GM12864 (cell line): Measurements from ENCODE around the gene NUP50.
A peak's percentile ranks its signal among the peaks of the same experiment; 100 is the strongest.

Experiments
- DNase-seq: peaks from one replicate; pipeline ENCODE4 v3.0.0-alpha.2; 2011; ENCODE audit warnings: low read depth
- H3K4me3 ChIP-seq: 2 replicates; pipeline ENCODE4 v1.5.1; 2011; ENCODE audit warnings: mild to moderate bottlenecking, low read depth, low read length, control low read depth
- TF ChIP-seq, protein P1 (sequence below): IDR thresholded peaks from 2 replicates; pipeline ENCODE4 v1.5.1; 2011; ENCODE audit warnings: low read depth, mild to moderate bottlenecking, moderate library complexity, low read length, control low read depth, inconsistent platforms; ENCODE audit errors: missing control alignments

NUP50 gene

DNA sequence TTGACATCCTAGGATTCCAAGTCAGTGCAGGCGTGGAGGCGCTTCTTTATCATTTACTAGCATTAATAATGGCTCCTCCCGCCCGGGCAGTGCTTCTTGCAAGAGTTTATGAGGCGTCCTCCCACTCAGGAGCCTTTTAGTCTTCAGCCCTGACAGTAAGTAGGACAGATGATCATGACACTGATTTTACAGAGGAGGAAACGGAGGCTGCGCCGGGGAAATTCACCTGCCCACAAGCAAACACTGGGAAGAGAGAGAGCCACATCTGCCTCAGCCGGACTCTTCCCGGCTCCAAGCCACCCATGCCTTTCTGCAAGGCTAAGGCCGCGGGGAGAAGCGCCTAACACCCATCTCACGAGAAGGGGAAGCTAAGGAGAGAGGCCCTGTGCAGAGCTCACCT lies 41.1 kb downstream of the NUP50 start:
- H3K4me3 ChIP-seq = no peak overlapping the region
- TF ChIP-seq, protein P1, sequence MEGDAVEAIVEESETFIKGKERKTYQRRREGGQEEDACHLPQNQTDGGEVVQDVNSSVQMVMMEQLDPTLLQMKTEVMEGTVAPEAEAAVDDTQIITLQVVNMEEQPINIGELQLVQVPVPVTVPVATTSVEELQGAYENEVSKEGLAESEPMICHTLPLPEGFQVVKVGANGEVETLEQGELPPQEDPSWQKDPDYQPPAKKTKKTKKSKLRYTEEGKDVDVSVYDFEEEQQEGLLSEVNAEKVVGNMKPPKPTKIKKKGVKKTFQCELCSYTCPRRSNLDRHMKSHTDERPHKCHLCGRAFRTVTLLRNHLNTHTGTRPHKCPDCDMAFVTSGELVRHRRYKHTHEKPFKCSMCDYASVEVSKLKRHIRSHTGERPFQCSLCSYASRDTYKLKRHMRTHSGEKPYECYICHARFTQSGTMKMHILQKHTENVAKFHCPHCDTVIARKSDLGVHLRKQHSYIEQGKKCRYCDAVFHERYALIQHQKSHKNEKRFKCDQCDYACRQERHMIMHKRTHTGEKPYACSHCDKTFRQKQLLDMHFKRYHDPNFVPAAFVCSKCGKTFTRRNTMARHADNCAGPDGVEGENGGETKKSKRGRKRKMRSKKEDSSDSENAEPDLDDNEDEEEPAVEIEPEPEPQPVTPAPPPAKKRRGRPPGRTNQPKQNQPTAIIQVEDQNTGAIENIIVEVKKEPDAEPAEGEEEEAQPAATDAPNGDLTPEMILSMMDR = no peak
- DNase-seq = no peak

DNA sequence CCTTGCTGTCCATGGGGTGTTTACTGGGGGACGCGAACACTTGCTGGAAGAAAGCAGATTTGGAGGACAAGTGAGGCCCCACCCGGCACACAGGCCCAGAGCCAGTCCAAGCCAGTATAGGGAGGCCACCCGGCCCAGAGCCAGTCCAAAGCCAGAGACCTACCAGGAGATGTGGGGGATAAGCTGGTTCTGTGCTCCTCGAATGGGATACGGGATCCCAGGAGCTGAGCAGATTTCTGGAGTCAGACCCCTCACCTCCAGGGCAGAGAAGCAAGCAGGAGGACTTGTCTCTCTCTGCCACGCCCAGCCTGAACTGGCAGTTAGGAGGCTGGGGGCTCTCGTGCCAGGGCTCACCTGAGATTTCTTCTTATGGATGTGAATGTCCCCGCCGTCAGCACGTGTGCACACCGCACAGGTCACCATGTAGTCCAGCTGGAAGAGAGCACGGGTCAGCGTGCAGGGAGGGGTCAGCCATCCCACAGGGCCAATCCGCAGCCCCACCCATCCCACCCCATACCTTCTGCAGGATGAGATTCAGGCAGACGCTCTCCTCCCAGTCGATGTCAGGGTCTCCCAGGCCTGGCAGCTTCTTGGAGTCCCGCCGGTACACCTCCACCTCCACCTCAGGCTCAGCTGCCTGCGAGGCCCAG lies 41.7 kb downstream of the NUP50 start:
- TF ChIP-seq, protein P1 = no peak
- no peak overlapping the region for H3K4me3 ChIP-seq
- no peak for DNase-seq

DNA sequence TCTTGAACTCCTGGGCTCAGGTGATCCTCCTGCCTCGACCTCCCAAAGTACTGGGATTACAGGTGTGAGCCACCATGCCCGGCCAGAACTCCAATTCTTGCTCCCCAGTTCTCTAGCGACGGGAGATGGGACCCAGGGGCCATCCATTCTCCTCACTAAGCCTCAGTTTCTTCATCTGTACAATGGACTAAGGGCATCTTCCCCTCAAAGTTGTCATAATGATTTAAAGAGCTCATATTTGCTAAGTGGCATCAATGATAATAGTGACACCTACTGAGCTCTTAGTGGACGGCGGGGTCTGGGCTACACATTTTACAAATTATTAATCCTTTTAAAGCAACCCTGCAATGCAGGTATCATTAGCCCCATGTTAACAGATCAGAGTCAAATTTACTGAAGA lies 42.5 kb downstream of the NUP50 start:
- TF ChIP-seq, protein P1 = no peak
- DNase-seq = no peak
- H3K4me3 ChIP-seq = no peak overlapping the region

DNA sequence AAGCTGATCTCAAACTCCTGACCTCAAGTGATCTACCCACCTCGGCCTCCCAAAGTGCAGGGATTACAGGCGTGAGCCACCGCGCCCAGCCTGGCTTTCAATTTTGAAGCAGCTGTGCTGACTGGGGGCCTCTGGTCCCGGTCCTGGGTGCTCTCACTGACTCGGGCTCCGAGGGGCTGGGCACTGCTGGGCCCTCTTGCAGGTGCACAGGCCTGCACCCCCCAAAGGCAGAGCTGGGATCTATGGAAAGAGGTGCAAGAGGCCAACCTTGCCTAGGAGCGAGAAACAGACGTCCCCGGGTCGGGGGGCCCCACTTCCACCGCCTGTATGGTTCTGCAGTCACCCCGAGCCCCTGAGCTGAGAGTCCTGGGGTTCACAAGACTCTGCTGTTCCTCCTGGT lies 43.8 kb downstream of the NUP50 start:
- no peak for DNase-seq
- H3K4me3 ChIP-seq = no peak overlapping the region
- TF ChIP-seq, protein P1 = no peak

DNA sequence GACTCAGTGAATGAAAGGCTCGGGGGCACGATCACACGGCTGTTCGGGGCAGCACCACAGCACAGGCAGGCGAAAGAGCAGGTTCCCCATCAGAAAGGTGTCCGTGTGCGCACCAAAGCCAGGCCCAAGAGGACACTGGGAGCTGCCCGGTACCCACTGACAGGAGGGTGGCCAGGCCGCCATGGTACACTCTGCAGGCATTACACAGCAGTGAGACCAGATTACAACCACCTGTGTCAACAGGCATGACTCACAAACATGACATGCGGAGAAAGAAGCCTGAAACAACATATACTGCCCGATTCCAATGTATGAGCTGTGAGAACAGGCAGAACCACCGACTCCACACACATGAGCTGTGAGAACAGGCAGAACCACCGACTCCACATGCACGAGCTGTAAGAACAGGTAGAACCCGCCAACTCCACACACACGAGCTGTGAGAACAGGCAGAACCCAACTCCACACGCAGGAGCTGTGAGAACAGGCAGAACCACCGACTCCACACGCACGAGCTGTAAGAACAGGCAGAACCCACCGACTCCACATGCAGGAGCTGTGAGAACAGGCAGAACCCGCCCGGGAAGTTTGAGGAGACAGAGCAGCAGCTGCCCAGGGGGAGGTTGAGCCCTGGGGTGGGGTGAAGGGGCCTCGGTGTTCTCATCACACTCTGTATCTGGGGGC lies 44.4 kb downstream of the NUP50 start:
- H3K4me3 ChIP-seq = no peak overlapping the region
- DNase-seq = no peak
- TF ChIP-seq, protein P1 = no peak

DNA sequence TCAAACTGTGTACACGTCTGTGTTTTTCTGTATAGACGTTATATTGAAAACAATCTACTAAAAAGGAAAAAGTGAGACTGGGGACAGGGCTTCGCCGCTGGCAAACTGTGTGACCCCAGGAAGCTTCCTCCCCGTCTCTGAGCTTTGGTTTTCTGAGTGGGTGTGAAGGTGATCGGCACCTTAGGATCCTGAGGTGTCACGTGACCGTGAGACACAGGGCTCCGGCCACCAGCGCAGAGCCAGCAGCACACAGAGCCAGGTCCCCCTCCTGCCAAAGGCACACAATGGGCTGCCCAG lies 44.9 kb downstream of the NUP50 start:
- no peak for DNase-seq
- H3K4me3 ChIP-seq = no peak overlapping the region
- TF ChIP-seq, protein P1 = no peak

DNA sequence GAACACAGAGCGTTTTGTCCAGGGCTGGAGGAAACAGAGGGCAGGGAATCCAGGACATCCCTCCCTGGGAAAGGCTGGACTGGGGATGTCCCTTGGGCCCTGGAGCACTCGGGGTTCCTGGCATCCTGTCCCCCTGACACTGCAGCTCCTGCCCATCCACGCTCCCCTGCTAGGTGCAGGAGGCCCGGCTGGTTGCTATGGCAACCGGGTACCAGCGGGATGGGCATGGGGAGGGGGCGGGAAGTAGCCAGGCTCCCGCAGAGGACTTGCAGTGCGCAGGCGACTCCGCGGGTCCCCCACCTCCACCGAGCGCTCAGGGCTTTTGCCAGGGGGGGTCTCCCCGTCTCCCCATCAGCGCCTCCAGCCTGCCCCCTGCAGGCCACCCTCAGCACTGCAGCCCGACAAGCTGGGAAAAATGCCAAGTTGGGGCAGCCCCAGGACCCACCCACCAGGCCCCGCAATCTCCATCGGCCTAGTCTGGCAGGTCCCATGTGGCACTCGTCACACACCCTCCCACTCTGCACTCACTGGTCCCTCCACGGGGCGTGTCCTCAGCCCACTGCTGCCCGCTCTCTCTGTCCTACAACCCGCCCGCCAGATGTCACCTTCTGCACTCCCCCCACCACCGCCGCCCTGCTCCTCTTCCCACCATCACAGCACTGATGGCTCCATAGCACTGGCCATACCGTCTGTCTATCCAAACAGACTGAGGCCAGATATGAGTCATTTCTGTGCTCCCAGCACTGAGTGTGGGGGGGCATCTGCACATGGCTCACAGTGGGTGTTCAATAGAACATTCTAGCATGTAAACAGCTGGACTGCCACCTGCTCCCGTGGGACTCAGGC lies 45.5 kb downstream of the NUP50 start:
- no peak overlapping the region for H3K4me3 ChIP-seq
- no peak for DNase-seq
- TF ChIP-seq, protein P1 = peak; percentile 76
